Panc1 (cell line): Measurements from ENCODE around the gene AFP. TPM values are rescaled to one million over a fixed set of nuclear protein-coding genes. Genes with fewer than 3 reads are reported as not detected.

Experiments
- ATAC-seq: fragments of 200-7000 bp; cut with Tn5 transposase; 2 replicates; pipeline ENCODE4 v1.9.1; 2020; ENCODE audit warnings: mild to moderate bottlenecking, moderate library complexity
- BruUV-seq: library from RNA; stranded (reverse); fragments of 400-500 nt; replicated peaks from 2 replicates; lab custom pipeline; 2021; lab: Mats Ljungman, UMichigan
- CTCF ChIA-PET: fragments of 300-600 bp; sonication (Branson Sonifier 250); formaldehyde crosslinking; loops from one replicate; lab custom pipeline; 2022; ENCODE audit warnings: antibody characterized with exemption; lab: Charles Lee
- POLR2A ChIA-PET: fragments of 300-600 bp; sonication (Branson Sonifier 250); formaldehyde crosslinking; loops from one replicate; lab custom pipeline; 2022; ENCODE audit warnings: antibody characterized with exemption; lab: Charles Lee
- DNase-seq: peaks from one replicate; pipeline ENCODE4 v3.0.0-alpha.2; 2010; ENCODE audit warnings: low read depth, low spot score
- H3K27ac ChIP-seq: 2 replicates; pipeline ENCODE4 v1.5.1; 2011; ENCODE audit warnings: mild to moderate bottlenecking, low read length, inconsistent platforms
- H3K27me3 ChIP-seq: fragments of 200-500 bp; sonication (Bioruptor generic); 2 replicates; pipeline ENCODE4 v1.6.0; 2014; ENCODE audit warnings: low read length, inconsistent platforms; ENCODE audit not compliant: control insufficient read depth, insufficient read depth
- H3K36me3 ChIP-seq: fragments of 200-500 bp; sonication (Bioruptor generic); 2 replicates; pipeline ENCODE4 v1.5.1; 2014; ENCODE audit warnings: inconsistent platforms, mild to moderate bottlenecking, low read length, moderate library complexity; ENCODE audit not compliant: control insufficient read depth, insufficient read depth
- H3K4me1 ChIP-seq: 2 replicates; pipeline ENCODE4 v1.5.1; 2011; ENCODE audit warnings: inconsistent platforms, mild to moderate bottlenecking, low read length, moderate library complexity; ENCODE audit not compliant: control insufficient read depth, insufficient read depth
- H3K4me3 ChIP-seq, 2 experiments: 2 replicates each; pipeline ENCODE4 v1.5.1; 2011 to 2012; ENCODE audit warnings: low read depth in 2 of 2, low read length in 2 of 2, mild to moderate bottlenecking in 2 of 2, inconsistent platforms in 1 of 2, moderate library complexity in 1 of 2
- H3K9me3 ChIP-seq: fragments of 200-500 bp; sonication (Bioruptor generic); 2 replicates; pipeline ENCODE4 v1.5.1; 2014; ENCODE audit warnings: low read depth, mild to moderate bottlenecking, inconsistent platforms, low read length, moderate library complexity; ENCODE audit not compliant: control insufficient read depth, insufficient read depth
- CTCF ChIP-seq: fragments of 450-650 bp; IDR thresholded peaks from 2 replicates; pipeline ENCODE4 v1.5.1; 2017; ENCODE audit warnings: mild to moderate bottlenecking
- POLR2AphosphoS5 ChIP-seq: IDR thresholded peaks from 2 replicates; pipeline ENCODE4 v1.6.1; 2012; ENCODE audit warnings: mild to moderate bottlenecking, low read depth, low read length, moderate library complexity
- REST ChIP-seq, 2 experiments: IDR thresholded peaks; 2 replicates each; pipeline ENCODE4 v1.6.1; 2011 to 2012; ENCODE audit warnings: low read depth in 2 of 2, control low read depth in 1 of 2, low read length in 1 of 2, mild to moderate bottlenecking in 1 of 2, moderate library complexity in 1 of 2; ENCODE audit not compliant: insufficient read depth in 1 of 2
- SIN3A ChIP-seq: IDR thresholded peaks from 2 replicates; pipeline ENCODE4 v1.6.1; 2012; ENCODE audit warnings: low read depth, mild to moderate bottlenecking, low read length, moderate library complexity, borderline replicate concordance; ENCODE audit not compliant: insufficient read depth
- TCF7L2 ChIP-seq: IDR thresholded peaks from 2 replicates; pipeline ENCODE4 v1.6.1; 2011; ENCODE audit warnings: mild to moderate bottlenecking, low read depth, low read length, inconsistent platforms
- in situ Hi-C: cut with HindIII; loops from 2 replicates; pipeline ENCODE4 v1.10.0; 2016; ENCODE audit warnings: low sequenced_read_pairs, low pct_unique_long_range_greater_than_20kb
- intact Hi-C: fragments of 100-400 bp; cut with micrococcal nuclease; formaldehyde crosslinking; loops from one replicate; pipeline ENCODE4 v1.10.0; 2022; ENCODE audit not compliant: unreplicated experiment
- total RNA-seq: library from RNA; stranded (reverse); gene quantifications from one replicate; pipeline ENCODE4 v1.2.1, GENCODE V29; 2021; ENCODE audit not compliant: unreplicated experiment

The AFP gene
- total RNA-seq, 1 experiment from 2014 or later: 1.3 TPM

GRCh38 chr4:73405138-73405537 is 30.9 kb upstream of the AFP start:
- Histone ChIP-seq H3K36me3 (no peaks in the 10 kb centered on the region), H3K4me1 (no peaks in the 10 kb centered on the region), H3K27me3 (no peaks in the 10 kb centered on the region; the same call in 1 of the 2 replicates), H3K4me3 (no peak overlapping the region), H3K9me3 (no peaks in the 10 kb centered on the region), H3K27ac (no peak overlapping the region)
- intact Hi-C loops (no loop called here), in situ Hi-C loops (no loop called here)
- no TSS peak for BruUV-seq
- no peak for TF ChIP-seq TCF7L2
- TF ChIP-seq POLR2AphosphoS5: no peak
- no peak for TF ChIP-seq SIN3A
- TF ChIP-seq CTCF: no peak
- no peak for TF ChIP-seq REST (IDR thresholded peaks at IDR 0.05; ENCODE audit: insufficient read depth in 1 of 2, low read depth in 2 of 2, low read length in 1 of 2)
- DNase-seq (no peak), ATAC-seq (no peak)
- POLR2A ChIA-PET: no interaction called here
- CTCF ChIA-PET: no interaction called here

- TF ChIP-seq POLR2AphosphoS5: no peak
- TF ChIP-seq SIN3A: no peak
- TF ChIP-seq CTCF: no peak
- no peak for TF ChIP-seq REST (IDR thresholded peaks at IDR 0.05; ENCODE audit: insufficient read depth in 1 of 2, low read depth in 2 of 2, low read length in 1 of 2)
- TF ChIP-seq TCF7L2: no peak
- in situ Hi-C loops: no loop called here
- Histone ChIP-seq H3K27ac (no peak overlapping the region), H3K27me3 (no peaks in the 10 kb centered on the region; the same call in none of the 2 replicates), H3K4me1 (no peaks in the 10 kb centered on the region), H3K36me3 (no peaks in the 10 kb centered on the region), H3K4me3 (no peak overlapping the region), H3K9me3 (no peaks in the 10 kb centered on the region)
- intact Hi-C loops: no loop called here
- DNase-seq: no peak
- no TSS peak for BruUV-seq
- no peak for ATAC-seq
- POLR2A ChIA-PET: no interaction called here
- CTCF ChIA-PET: no interaction called here
These were observed 29.5 kb upstream of the AFP start for GRCh38 chr4:73406548-73406875.
